Stimulated activated CD8-positive, alpha-beta memory T cell treated with anti-CD3 and anti-CD28 coated beads, Interleukin-7, amount 100 ng/mL, for 24 hours (primary cell): Measurements from ENCODE around the gene MPPED1.

Source experiments
- DNase-seq: peaks from one replicate; pipeline ENCODE4 v3.0.0-alpha.2; 2020; ENCODE audit warnings: low read depth

MPPED1 gene

GRCh38 chr22:43498856-43499253 is 87.0 kb downstream of the MPPED1 start:
- DNase-seq = no peak

GRCh38 chr22:43500792-43501785 is 89.3 kb downstream of the MPPED1 start:
- no peak for DNase-seq

GRCh38 chr22:43501878-43502277 is 90.1 kb downstream of the MPPED1 start:
- no peak for DNase-seq

- no peak for DNase-seq
Observed at GRCh38 chr22:43502306-43502874, 90.6 kb downstream of the MPPED1 start.

GRCh38 chr22:43504068-43504467 is 92.3 kb downstream of the MPPED1 start:
- DNase-seq = no peak

GRCh38 chr22:43504666-43505261 is 93.0 kb downstream of the MPPED1 start:
- no peak for DNase-seq

- DNase-seq = no peak
Observed at GRCh38 chr22:43505423-43505822, 93.6 kb downstream of the MPPED1 start.

GRCh38 chr22:43505896-43506295 is 94.1 kb downstream of the MPPED1 start:
- DNase-seq = no peak

GRCh38 chr22:43506487-43506886 is 94.7 kb downstream of the MPPED1 start:
- DNase-seq = no peak

- DNase-seq = no peak
Observed at GRCh38 chr22:43507235-43507634, 95.4 kb downstream of the MPPED1 start.

- DNase-seq = no peak
Observed at GRCh38 chr22:43508489-43508888, 96.7 kb downstream of the MPPED1 start.

GRCh38 chr22:43509337-43509736 is 97.5 kb downstream of the MPPED1 start:
- DNase-seq = no peak

GRCh38 chr22:43510281-43511070 is 98.7 kb downstream of the MPPED1 start:
- DNase-seq = no peak

GRCh38 chr22:43511276-43511910 is 99.6 kb downstream of the MPPED1 start:
- DNase-seq = no peak

- no peak for DNase-seq
Observed at GRCh38 chr22:43512279-43512678, 100.5 kb downstream of the MPPED1 start.

- no peak for DNase-seq
Observed at GRCh38 chr22:43514476-43515157, 102.8 kb downstream of the MPPED1 start.

GRCh38 chr22:43515411-43515810 is 103.6 kb downstream of the MPPED1 start:
- no peak for DNase-seq

GRCh38 chr22:43515902-43516301 is 104.1 kb downstream of the MPPED1 start:
- DNase-seq = no peak

GRCh38 chr22:43516386-43516785 is 104.6 kb downstream of the MPPED1 start:
- no peak for DNase-seq

GRCh38 chr22:43516996-43517635 is 105.3 kb downstream of the MPPED1 start:
- no peak for DNase-seq

- DNase-seq = no peak
Observed at GRCh38 chr22:43520632-43521039, 108.8 kb downstream of the MPPED1 start.
